Left ventricle myocardium inferior (tissue), 1 donor: ENCODE results near the gene RAB7B. TPM values are rescaled to one million over a fixed set of nuclear protein-coding genes. Genes with fewer than 3 reads are reported as not detected.

Experiments used
- DNase-seq: peaks from one replicate; pipeline ENCODE4 v3.0.0-alpha.2; 2020
- H3K27ac ChIP-seq: fragments of 200-600 bp; replicated peaks from 2 replicates; pipeline ENCODE4 v1.8.0; 2021
- H3K27me3 ChIP-seq: fragments of 200-600 bp; 2 replicates; pipeline ENCODE4 v1.8.0; 2021; ENCODE audit warnings: low read depth
- H3K36me3 ChIP-seq: fragments of 200-600 bp; 2 replicates; pipeline ENCODE4 v1.8.0; 2021
- H3K4me1 ChIP-seq: fragments of 200-600 bp; 2 replicates; pipeline ENCODE4 v1.8.0; 2021
- H3K4me3 ChIP-seq: fragments of 200-600 bp; 2 replicates; pipeline ENCODE4 v1.8.0; 2021; ENCODE audit warnings: mild to moderate bottlenecking, moderate library complexity
- H3K9me3 ChIP-seq: fragments of 200-600 bp; replicated peaks from 2 replicates; pipeline ENCODE4 v1.8.0; 2021
- intact Hi-C: fragments of 100-400 bp; cut with micrococcal nuclease; formaldehyde crosslinking; loops from one replicate; pipeline ENCODE4 v1.11.0; 2022
- total RNA-seq: library from RNA; stranded (reverse); fragmentation: NEBNext Ultra II Directional; extraction: Animal tissue kit (Norgen Biotek cat#: 25700); gene quantifications from one replicate; pipeline ENCODE4 v1.2.1, GENCODE V29; 2021
- TF ChIP-seq, protein P1 (sequence below): fragments of 200-600 bp; IDR thresholded peaks from 2 replicates; pipeline ENCODE4 v1.8.0; 2021; ENCODE audit warnings: antibody characterized with exemption, mild to moderate bottlenecking, borderline replicate concordance
- donor health status: DM: no; HTN: yes; CAD: no; lungs with severe emphysema.

RAB7B gene
- total RNA-seq, 1 donor from 2014 or later, result 1.4 TPM

DNA sequence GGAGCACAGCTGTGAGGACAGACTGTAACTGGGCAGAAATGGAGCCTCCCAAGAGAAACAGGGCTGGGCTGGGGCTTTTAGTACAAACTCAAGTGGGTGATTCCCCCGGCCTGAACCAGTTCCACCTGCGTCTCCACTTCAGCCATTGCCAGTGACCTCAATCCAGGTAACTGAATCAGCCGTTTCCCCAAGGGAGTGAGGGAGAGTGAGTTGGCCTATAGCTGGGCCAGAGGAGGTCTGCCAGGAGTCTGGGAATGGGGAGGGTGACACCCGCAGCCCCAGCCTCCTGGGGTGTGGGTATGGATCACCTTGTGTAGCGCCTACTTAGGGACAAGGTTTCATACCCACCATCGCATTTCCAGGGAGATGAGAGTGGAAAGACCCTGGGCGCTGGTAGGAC lies 68.4 kb downstream of the RAB7B start:
- intact Hi-C loops, result no loop called here
- TF ChIP-seq, protein P1, sequence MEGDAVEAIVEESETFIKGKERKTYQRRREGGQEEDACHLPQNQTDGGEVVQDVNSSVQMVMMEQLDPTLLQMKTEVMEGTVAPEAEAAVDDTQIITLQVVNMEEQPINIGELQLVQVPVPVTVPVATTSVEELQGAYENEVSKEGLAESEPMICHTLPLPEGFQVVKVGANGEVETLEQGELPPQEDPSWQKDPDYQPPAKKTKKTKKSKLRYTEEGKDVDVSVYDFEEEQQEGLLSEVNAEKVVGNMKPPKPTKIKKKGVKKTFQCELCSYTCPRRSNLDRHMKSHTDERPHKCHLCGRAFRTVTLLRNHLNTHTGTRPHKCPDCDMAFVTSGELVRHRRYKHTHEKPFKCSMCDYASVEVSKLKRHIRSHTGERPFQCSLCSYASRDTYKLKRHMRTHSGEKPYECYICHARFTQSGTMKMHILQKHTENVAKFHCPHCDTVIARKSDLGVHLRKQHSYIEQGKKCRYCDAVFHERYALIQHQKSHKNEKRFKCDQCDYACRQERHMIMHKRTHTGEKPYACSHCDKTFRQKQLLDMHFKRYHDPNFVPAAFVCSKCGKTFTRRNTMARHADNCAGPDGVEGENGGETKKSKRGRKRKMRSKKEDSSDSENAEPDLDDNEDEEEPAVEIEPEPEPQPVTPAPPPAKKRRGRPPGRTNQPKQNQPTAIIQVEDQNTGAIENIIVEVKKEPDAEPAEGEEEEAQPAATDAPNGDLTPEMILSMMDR, result no peak
- Histone ChIP-seq H3K36me3 (no peaks in the 10 kb centered on the region), H3K27me3 (peaks cover 5% of the 10 kb centered on the region), H3K27ac (no peak overlapping the region), H3K4me1 (peaks cover 4% of the 10 kb centered on the region), H3K4me3 (no peak overlapping the region), H3K9me3 (no peaks in the 10 kb centered on the region)
- no peak for DNase-seq

DNA sequence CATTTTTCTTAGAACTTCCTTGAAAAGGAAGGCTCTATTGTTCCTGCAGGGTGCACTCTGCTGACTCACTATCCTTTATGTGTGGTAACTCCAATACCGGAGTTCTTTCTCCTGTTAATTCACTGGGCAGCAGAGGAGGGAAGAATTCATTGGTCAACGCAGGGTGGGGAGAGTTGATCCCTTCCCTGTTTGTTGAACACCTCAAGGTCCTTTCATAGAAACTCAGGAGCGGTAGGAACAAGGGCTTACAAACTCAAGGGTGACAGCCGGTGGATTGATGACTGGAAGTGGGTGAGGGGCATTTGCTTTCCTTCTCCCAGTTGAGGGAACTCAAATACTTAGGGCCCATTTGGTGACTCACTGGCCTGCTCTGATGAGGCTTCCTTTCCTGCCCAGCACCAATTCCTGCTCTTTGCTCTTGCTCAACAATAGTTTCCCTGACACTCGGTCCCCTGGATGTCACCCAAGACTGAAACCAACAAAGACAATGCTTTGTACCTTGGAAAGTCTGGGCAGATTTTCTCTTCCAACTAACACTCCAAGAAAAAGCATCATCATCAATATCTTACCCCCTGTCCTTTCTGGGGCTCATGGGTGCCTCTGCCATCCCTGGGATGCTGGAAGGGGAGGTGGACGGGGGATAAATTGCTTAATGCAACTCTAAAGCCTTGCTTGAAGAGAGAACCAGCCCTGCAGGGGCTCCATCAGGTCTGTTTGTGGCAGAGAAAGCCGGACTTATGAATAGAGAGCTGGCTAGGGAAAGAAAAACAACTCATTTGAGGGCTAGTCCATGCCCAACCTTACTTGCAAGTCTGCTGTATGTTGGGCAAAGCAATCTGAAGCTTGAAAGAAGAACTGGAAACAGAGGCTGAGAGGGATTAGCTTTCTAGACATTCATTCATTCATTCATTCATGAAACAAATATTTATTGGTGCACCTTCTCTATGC lies 69.2 kb downstream of the RAB7B start:
- no peaks in the 10 kb centered on the region for H3K36me3 ChIP-seq
- no peaks in the 10 kb centered on the region for H3K27me3 ChIP-seq
- H3K27ac ChIP-seq, result no peak overlapping the region
- TF ChIP-seq, protein P1, result no peak
- no peak overlapping the region for H3K4me3 ChIP-seq
- H3K4me1 ChIP-seq, result no peaks in the 10 kb centered on the region
- H3K9me3 ChIP-seq, result no peaks in the 10 kb centered on the region
- DNase-seq, result no peak
- intact Hi-C loops, result no loop called here

DNA sequence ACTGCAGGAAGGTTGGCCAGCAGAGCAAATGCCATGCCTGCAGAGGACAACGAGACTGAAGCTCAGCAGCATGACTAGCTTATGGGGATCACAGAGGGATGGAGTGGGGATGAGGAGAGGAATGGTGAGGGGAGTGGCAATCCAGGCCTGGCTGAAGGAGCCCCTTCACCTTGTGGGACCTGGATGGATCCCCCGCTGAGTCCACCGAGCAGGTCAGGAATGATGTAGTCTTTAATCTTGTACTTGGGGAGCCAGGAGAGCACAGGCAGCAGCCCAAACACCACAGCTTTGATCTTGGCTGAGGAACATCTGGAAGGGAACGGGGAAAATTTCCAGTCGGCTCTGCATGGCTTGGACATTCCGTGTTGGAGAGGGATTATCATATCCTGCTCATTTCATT lies 70.4 kb downstream of the RAB7B start:
- intact Hi-C loops, result no loop called here
- no peak overlapping the region for H3K4me3 ChIP-seq
- TF ChIP-seq, protein P1, result no peak
- no peaks in the 10 kb centered on the region for H3K9me3 ChIP-seq
- H3K4me1 ChIP-seq, result no peaks in the 10 kb centered on the region
- H3K27ac ChIP-seq, result no peak overlapping the region
- H3K27me3 ChIP-seq, result no peaks in the 10 kb centered on the region
- no peak for DNase-seq
- H3K36me3 ChIP-seq, result no peaks in the 10 kb centered on the region

DNA sequence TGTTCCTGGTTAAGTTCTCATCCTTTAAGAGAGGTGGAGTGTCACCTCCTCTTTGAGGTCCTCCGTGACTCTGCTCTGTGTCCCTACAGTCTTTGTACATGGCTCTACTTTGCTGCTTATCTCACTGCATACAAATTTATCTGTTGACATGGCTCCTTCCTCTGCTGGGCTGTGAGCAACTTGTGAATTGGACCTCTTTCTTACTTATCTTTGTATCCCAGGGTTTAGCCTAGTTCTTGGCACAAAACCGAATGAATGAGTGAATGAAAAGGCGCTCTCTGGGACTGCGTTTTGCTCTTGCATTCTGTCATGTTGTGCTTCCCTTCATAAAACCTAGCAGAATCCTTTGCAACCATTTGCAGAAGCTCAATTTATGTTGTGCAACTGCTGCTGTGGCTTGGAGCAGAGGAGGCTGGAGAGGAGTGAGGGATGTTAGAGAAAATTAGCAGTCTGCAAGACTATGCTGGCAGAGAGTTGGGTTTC lies 72.4 kb downstream of the RAB7B start:
- intact Hi-C loops, result no loop called here
- Histone ChIP-seq H3K4me3 (no peak overlapping the region), H3K9me3 (no peaks in the 10 kb centered on the region), H3K27me3 (no peaks in the 10 kb centered on the region), H3K27ac (no peak overlapping the region), H3K36me3 (no peaks in the 10 kb centered on the region), H3K4me1 (no peaks in the 10 kb centered on the region)
- TF ChIP-seq, protein P1, result no peak
- DNase-seq, result no peak

DNA sequence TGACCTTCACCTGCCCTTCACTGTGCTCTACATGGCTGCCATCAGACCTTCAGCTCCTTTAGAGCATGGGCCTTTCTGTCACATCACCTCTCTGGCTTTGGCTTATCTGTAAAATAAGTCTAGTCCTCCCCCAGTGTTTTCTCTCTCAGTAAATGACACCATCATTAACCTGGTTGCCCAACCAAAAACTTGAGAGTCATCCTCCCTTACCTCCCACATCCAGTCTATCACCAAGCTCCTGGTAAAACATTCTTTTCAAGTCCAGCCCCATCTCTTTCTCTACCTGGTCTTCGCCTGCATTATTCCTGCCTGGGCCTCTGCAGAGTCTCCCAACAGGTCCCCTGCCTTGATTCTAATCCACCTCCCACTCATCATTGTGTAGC lies 73.0 kb downstream of the RAB7B start:
- intact Hi-C loops, result no loop called here
- Histone ChIP-seq H3K27ac (no peak overlapping the region), H3K4me1 (no peaks in the 10 kb centered on the region), H3K4me3 (no peak overlapping the region), H3K27me3 (no peaks in the 10 kb centered on the region), H3K36me3 (no peaks in the 10 kb centered on the region), H3K9me3 (no peaks in the 10 kb centered on the region)
- DNase-seq, result no peak
- TF ChIP-seq, protein P1, result no peak
